ENCODE data around the gene FBLN7. TPM values are rescaled to one million over a fixed set of nuclear protein-coding genes. Genes with fewer than 3 reads are reported as not detected.
"Not testable (repeated sequence)": the region's sequence is repeated elsewhere in the genome, so short reads cannot be mapped to it uniquely, and the experiment has no call there.

FBLN7 gene
- total RNA-seq, 1 donor from 2014 or later = 9.3 TPM

GRCh38 chr2:112201696-112202430 is 63.7 kb downstream of the FBLN7 start:
- Mint-ChIP-seq H3K9me3 (ENCODE audit: low read depth) (peaks cover 18% of the 10 kb centered on the region), H3K36me3 (ENCODE audit: insufficient read depth) (peaks cover 7% of the 10 kb centered on the region), H3K4me3 (ENCODE audit: low read depth) (no peak overlapping the region), H3K27me3 (no peaks in the 10 kb centered on the region), H3K4me1 (ENCODE audit: low read depth) (peaks cover 3% of the 10 kb centered on the region), H3K27ac (no peak overlapping the region)
- TF ChIP-seq CTCF (IDR thresholded peaks at IDR 0.05; ENCODE audit: unreplicated experiment) = no peak
- no peak for DNase-seq (ENCODE audit: low spot score, unreplicated experiment)

- peaks cover 9% of the 10 kb centered on the region for H3K36me3 Mint-ChIP-seq (ENCODE audit: insufficient read depth)
- DNase-seq (ENCODE audit: low spot score, unreplicated experiment) = no peak
- H3K4me3 Mint-ChIP-seq (ENCODE audit: low read depth) = no peak overlapping the region
- H3K27me3 Mint-ChIP-seq = no peaks in the 10 kb centered on the region
- H3K9me3 Mint-ChIP-seq (ENCODE audit: low read depth) = peaks cover 22% of the 10 kb centered on the region
- no peak for TF ChIP-seq CTCF (IDR thresholded peaks at IDR 0.05; ENCODE audit: unreplicated experiment)
- H3K4me1 Mint-ChIP-seq (ENCODE audit: low read depth) = peaks cover 3% of the 10 kb centered on the region
- no peak overlapping the region for H3K27ac Mint-ChIP-seq
These were observed 66.2 kb downstream of the FBLN7 start for GRCh38 chr2:112204411-112204810.

- not testable (repeated sequence) for H3K4me1 Mint-ChIP-seq (ENCODE audit: low read depth); DNase-seq (ENCODE audit: low spot score, unreplicated experiment); H3K27me3 Mint-ChIP-seq; H3K4me3 Mint-ChIP-seq (ENCODE audit: low read depth); H3K27ac Mint-ChIP-seq
- peaks cover 11% of the 10 kb centered on the region for H3K36me3 Mint-ChIP-seq (ENCODE audit: insufficient read depth)
- peaks cover 20% of the 10 kb centered on the region for H3K9me3 Mint-ChIP-seq (ENCODE audit: low read depth)
These were observed 69.7 kb downstream of the FBLN7 start for GRCh38 chr2:112207905-112208304.

- Mint-ChIP-seq H3K4me1 (ENCODE audit: low read depth) (no peaks in the 10 kb centered on the region), H3K4me3 (ENCODE audit: low read depth) (no peak overlapping the region), H3K27ac (no peak overlapping the region), H3K36me3 (ENCODE audit: insufficient read depth) (peaks cover 15% of the 10 kb centered on the region), H3K9me3 (ENCODE audit: low read depth) (peaks cover 5% of the 10 kb centered on the region), H3K27me3 (no peaks in the 10 kb centered on the region)
- no peak for TF ChIP-seq CTCF (IDR thresholded peaks at IDR 0.05; ENCODE audit: unreplicated experiment)
- DNase-seq (ENCODE audit: low spot score, unreplicated experiment) = no peak
These were observed 78.0 kb downstream of the FBLN7 start for GRCh38 chr2:112216167-112216566.

- no peaks in the 10 kb centered on the region for H3K27me3 Mint-ChIP-seq
- no peak overlapping the region for H3K27ac Mint-ChIP-seq
- H3K9me3 Mint-ChIP-seq (ENCODE audit: low read depth) = peaks cover 19% of the 10 kb centered on the region
These were observed 79.7 kb downstream of the FBLN7 start for GRCh38 chr2:112217854-112218253.

More at GRCh38 chr2:112217854-112218253, 79.7 kb downstream of the FBLN7 start:
- Mint-ChIP-seq H3K4me1 (ENCODE audit: low read depth) (no peaks in the 10 kb centered on the region), H3K4me3 (ENCODE audit: low read depth) (no peak overlapping the region), H3K36me3 (ENCODE audit: insufficient read depth) (peaks cover 28% of the 10 kb centered on the region)
- no peak for TF ChIP-seq CTCF (IDR thresholded peaks at IDR 0.05; ENCODE audit: unreplicated experiment)
- DNase-seq (ENCODE audit: low spot score, unreplicated experiment) = no peak
